SK-N-SH treated with all-trans-retinoic acid at 6 μM for 48 hours (cell line): ENCODE data around the gene CTTNBP2.

ENCODE experiments used
- ISL1 ChIP-seq: fragments of 250-450 bp; sonication (Bioruptor Pico); IDR thresholded peaks from 2 replicates; pipeline ENCODE4 v2.1.2; 2022; ENCODE audit warnings: mild to moderate bottlenecking, moderate library complexity
- PATZ1 ChIP-seq: fragments of 250-450 bp; sonication (Bioruptor Pico); IDR thresholded peaks from 2 replicates; pipeline ENCODE4 v1.8.0; 2020; ENCODE audit warnings: mild to moderate bottlenecking, moderate library complexity, borderline replicate concordance
- RARB ChIP-seq: fragments of 250-450 bp; sonication (Bioruptor Pico); IDR thresholded peaks from 2 replicates; pipeline ENCODE4 v1.8.0; 2021; ENCODE audit warnings: mild to moderate bottlenecking, moderate library complexity

- no peak for TF ChIP-seq RARB (CRISPR knock-in tag)
- no peak for TF ChIP-seq PATZ1
- TF ChIP-seq ISL1 (CRISPR knock-in tag) = no peak
Measured at GRCh38 chr7:117908031-117908795, 35.0 kb upstream of the CTTNBP2 start.
